Upper lobe of left lung (tissue), 4 donors: ENCODE measurements around the gene KLHDC8A.

Source experiments
- CTCF ChIP-seq, 6 experiments: fragments of 450-650 bp in 4 of 6; fragments of 200-600 bp in 2 of 6; sonication (generic) in 2 of 6; IDR thresholded peaks; one replicate each; pipeline ENCODE4 v1.5.1; 2016 to 2019; ENCODE audit warnings: antibody characterized with exemption in 6 of 6
- POLR2A ChIP-seq, 4 donors: fragments of 450-650 bp; IDR thresholded peaks; one replicate each; pipeline ENCODE4 v1.5.1; 2016 to 2017; ENCODE audit warnings: antibody characterized with exemption in 4 of 4, mild to moderate bottlenecking in 2 of 4
- POLR2AphosphoS5 ChIP-seq, 2 donors: sonication (generic); formaldehyde crosslinking; IDR thresholded peaks; one replicate each; pipeline ENCODE4 v1.5.1; 2017; ENCODE audit warnings: antibody characterized with exemption in 2 of 2

- TF ChIP-seq POLR2AphosphoS5 (IDR thresholded peaks at IDR 0.05) (no peak), CTCF (IDR thresholded peaks at IDR 0.05) (no peak), POLR2A (IDR thresholded peaks at IDR 0.05) (no peak)
These were observed 14.1 kb upstream of the KLHDC8A start for GRCh38 chr1:205370780-205371179.
